Daoy (cell line): ENCODE data around the gene PPL. TPM values are rescaled to one million over a fixed set of nuclear protein-coding genes. Genes with fewer than 3 reads are reported as not detected.

Experiments
- total RNA-seq: library from RNA; depleted of rRNA; stranded (reverse); fragments of >200 nt; shearing (Covaris generic); gene quantifications from 2 replicates; pipeline ENCODE4 v1.2.3, GENCODE V29; 2014; rRNA removed

The PPL gene
- total RNA-seq, 1 experiment from 2014 or later = 0.06 TPM

Other genes with a start within 250 kb of the PPL start
- 26.7 and 42.4 TPM in 2 replicates for gene NUDT16L1, start 243.6 kb downstream of the PPL start, total RNA-seq
- gene ANKS3, start 202.9 kb downstream of the PPL start, total RNA-seq = 18.8 and 19.7 TPM in 2 replicates
- 0.74 and 1.6 TPM in 2 replicates for gene DNAAF8, start 202.6 kb downstream of the PPL start, total RNA-seq
- 6.4 and 7.5 TPM in 2 replicates for gene ZNF500, start 170.0 kb downstream of the PPL start, total RNA-seq
- not detected in 2 replicates for gene SEPTIN12, start 148.8 kb downstream of the PPL start, total RNA-seq
- not detected in 2 replicates for gene SMIM22, start 141.8 kb downstream of the PPL start, total RNA-seq
- 7.6 and 8.3 TPM in 2 replicates for gene ROGDI, start 134.5 kb downstream of the PPL start, total RNA-seq
- gene GLYR1, start 89.9 kb downstream of the PPL start, total RNA-seq = 23.7 and 25.7 TPM in 2 replicates
- 19.9 and 21.7 TPM in 2 replicates for gene UBN1, start 89.7 kb downstream of the PPL start, total RNA-seq
- gene SEC14L5, start 21.2 kb upstream of the PPL start, total RNA-seq = 0.40 TPM in 1 of 2 replicates, not detected in the other
- 13.1 and 13.9 TPM in 2 replicates for gene NAGPA, start 96.8 kb upstream of the PPL start, total RNA-seq
- not detected in 2 replicates for gene C16orf89, start 128.8 kb upstream of the PPL start, total RNA-seq
- gene ALG1, start 134.7 kb upstream of the PPL start, total RNA-seq = 15.1 and 20.3 TPM in 2 replicates
- gene EEF2KMT, start 160.6 kb upstream of the PPL start, total RNA-seq = 14.1 and 16.7 TPM in 2 replicates